Smooth muscle cell (in vitro differentiated cells): ENCODE measurements around the gene PPP1R1B. TPM values are rescaled to one million over a fixed set of nuclear protein-coding genes. Genes with fewer than 3 reads are reported as not detected.

Experiments used
- DNase-seq: peaks from one replicate; lab custom pipeline; 2025; ENCODE audit not compliant: unreplicated experiment; lab: John Stamatoyannopoulos, UW
- H2AFZ ChIP-seq: fragments of 200-600 bp; sonication (generic); 2 replicates; pipeline ENCODE4 v1.6.0; 2016; ENCODE audit warnings: antibody characterized with exemption, low read depth, mild to moderate bottlenecking
- H3F3A ChIP-seq: fragments of 200-600 bp; sonication (generic); 2 replicates; pipeline ENCODE4 v1.6.0; 2017; ENCODE audit warnings: antibody characterized with exemption, low read depth
- H3K27ac ChIP-seq: fragments of 200-600 bp; sonication (generic); 2 replicates; pipeline ENCODE4 v1.5.1; 2016; ENCODE audit warnings: low read depth, mild to moderate bottlenecking
- H3K27me3 ChIP-seq: fragments of 200-600 bp; sonication (generic); 2 replicates; pipeline ENCODE4 v1.6.1; 2016; ENCODE audit warnings: low read depth, mild to moderate bottlenecking
- H3K36me3 ChIP-seq: fragments of 200-600 bp; sonication (generic); 2 replicates; pipeline ENCODE4 v1.5.1; 2016; ENCODE audit warnings: low read depth
- H3K4me1 ChIP-seq: fragments of 200-600 bp; sonication (generic); 2 replicates; pipeline ENCODE4 v1.5.1; 2016; ENCODE audit warnings: low read depth
- H3K4me2 ChIP-seq: fragments of 200-600 bp; sonication (generic); 2 replicates; pipeline ENCODE4 v1.6.0; 2016; ENCODE audit warnings: mild to moderate bottlenecking
- H3K4me3 ChIP-seq: fragments of 200-600 bp; sonication (generic); 2 replicates; pipeline ENCODE4 v1.5.1; 2016; ENCODE audit warnings: mild to moderate bottlenecking
- H3K79me2 ChIP-seq: fragments of 200-600 bp; sonication (generic); 2 replicates; pipeline ENCODE4 v1.6.0; 2016; ENCODE audit warnings: low read depth, mild to moderate bottlenecking
- H3K9ac ChIP-seq: fragments of 200-600 bp; sonication (generic); 2 replicates; pipeline ENCODE4 v1.6.0; 2016; ENCODE audit warnings: low read depth
- H3K9me3 ChIP-seq: fragments of 200-600 bp; sonication (generic); replicated peaks from 2 replicates; pipeline ENCODE4 v1.5.1; 2016; ENCODE audit warnings: low read depth
- H4K20me1 ChIP-seq: fragments of 200-600 bp; sonication (generic); 2 replicates; pipeline ENCODE4 v1.6.0; 2016; ENCODE audit warnings: low read depth
- WGBS: methylation state at CpG from one replicate; pipeline ENCODE4 v1.1.7; 2016; ENCODE audit warnings: low lambda C conversion rate; 5-methylcytosine and 5-hydroxymethylcytosine counted together
- polyA plus RNA-seq: library from polyadenylated mRNA; unstranded; fragments of >200 nt; fragmentation: Nextera tagmentation; extraction: Ambion mirVana; gene quantifications from 2 replicates; pipeline ENCODE4 v1.2.1, GENCODE V29; 2016
- total RNA-seq: library from RNA; depleted of rRNA; stranded (reverse); fragments of >200 nt; gene quantifications from 2 replicates; pipeline ENCODE4 v1.2.3, GENCODE V29; 2014
- TF ChIP-seq, protein P1 (sequence below): fragments of 200-600 bp; sonication (generic); IDR thresholded peaks from 2 replicates; pipeline ENCODE4 v1.5.1; 2017; ENCODE audit warnings: borderline replicate concordance, mild to moderate bottlenecking, antibody characterized with exemption; ENCODE audit not compliant: insufficient read depth, poor library complexity, severe bottlenecking

Gene PPP1R1B
- total and polyA plus RNA-seq, 2 experiments from 2014 or later = not detected

DNA sequence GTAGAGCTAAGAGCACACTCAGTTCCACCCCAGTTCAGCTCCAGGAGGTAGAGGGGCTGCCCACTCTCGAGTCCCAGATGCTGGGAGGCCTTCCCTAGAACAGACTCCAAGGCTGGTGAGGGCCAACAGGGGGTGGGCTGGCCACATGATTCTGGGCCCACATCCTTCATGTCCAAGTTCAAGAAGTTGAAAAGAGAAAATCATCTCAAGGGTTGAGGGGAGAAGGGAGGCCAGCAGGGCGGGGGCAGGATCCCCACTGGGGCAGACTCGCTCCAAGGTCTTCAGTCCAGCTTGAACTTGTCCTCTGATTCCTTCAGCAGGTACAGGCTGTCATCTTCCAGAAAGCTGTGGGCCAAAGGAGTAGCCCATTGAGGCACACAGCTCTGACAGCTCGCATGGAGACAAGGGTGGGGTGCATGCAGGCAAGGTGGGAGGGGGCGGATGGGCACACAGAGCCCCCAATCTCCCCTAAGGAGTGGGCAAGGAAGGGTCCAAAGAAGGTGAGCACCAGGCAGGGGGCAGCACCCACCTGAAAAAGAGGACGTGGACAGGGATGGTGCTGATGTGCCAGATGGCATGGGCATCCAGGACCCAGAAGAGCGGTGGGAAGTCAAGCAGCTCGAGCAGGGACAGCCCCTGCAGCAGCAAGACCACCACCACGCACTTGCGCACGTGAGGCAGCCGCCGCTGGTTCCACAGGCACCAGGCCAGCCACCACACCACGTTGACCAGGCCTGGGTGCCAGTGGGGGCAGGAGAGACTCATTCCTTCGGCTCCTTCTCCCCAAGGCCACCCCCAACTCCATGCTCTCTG, 46.0 kb downstream of the PPP1R1B start:
- Histone ChIP-seq H3K9me3 (no peaks in the 10 kb centered on the region), H3K9ac (no peak overlapping the region), H3K4me1 (peaks cover 5% of the 10 kb centered on the region), H3K36me3 (no peaks in the 10 kb centered on the region), H3K4me2 (no peak overlapping the region), H3K4me3 (no peak overlapping the region), H3K27me3 (peaks cover 38% of the 10 kb centered on the region), H3K79me2 (no peaks in the 10 kb centered on the region), H3F3A (no peaks in the 10 kb centered on the region), H3K27ac (no peak overlapping the region), H2AFZ (no peak overlapping the region), H4K20me1 (no peaks in the 10 kb centered on the region)
- TF ChIP-seq, protein P1, sequence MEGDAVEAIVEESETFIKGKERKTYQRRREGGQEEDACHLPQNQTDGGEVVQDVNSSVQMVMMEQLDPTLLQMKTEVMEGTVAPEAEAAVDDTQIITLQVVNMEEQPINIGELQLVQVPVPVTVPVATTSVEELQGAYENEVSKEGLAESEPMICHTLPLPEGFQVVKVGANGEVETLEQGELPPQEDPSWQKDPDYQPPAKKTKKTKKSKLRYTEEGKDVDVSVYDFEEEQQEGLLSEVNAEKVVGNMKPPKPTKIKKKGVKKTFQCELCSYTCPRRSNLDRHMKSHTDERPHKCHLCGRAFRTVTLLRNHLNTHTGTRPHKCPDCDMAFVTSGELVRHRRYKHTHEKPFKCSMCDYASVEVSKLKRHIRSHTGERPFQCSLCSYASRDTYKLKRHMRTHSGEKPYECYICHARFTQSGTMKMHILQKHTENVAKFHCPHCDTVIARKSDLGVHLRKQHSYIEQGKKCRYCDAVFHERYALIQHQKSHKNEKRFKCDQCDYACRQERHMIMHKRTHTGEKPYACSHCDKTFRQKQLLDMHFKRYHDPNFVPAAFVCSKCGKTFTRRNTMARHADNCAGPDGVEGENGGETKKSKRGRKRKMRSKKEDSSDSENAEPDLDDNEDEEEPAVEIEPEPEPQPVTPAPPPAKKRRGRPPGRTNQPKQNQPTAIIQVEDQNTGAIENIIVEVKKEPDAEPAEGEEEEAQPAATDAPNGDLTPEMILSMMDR = no peak
- 86% methylated on average over 15 of the region's 15 CpGs for WGBS
- DNase-seq = no peak

DNA sequence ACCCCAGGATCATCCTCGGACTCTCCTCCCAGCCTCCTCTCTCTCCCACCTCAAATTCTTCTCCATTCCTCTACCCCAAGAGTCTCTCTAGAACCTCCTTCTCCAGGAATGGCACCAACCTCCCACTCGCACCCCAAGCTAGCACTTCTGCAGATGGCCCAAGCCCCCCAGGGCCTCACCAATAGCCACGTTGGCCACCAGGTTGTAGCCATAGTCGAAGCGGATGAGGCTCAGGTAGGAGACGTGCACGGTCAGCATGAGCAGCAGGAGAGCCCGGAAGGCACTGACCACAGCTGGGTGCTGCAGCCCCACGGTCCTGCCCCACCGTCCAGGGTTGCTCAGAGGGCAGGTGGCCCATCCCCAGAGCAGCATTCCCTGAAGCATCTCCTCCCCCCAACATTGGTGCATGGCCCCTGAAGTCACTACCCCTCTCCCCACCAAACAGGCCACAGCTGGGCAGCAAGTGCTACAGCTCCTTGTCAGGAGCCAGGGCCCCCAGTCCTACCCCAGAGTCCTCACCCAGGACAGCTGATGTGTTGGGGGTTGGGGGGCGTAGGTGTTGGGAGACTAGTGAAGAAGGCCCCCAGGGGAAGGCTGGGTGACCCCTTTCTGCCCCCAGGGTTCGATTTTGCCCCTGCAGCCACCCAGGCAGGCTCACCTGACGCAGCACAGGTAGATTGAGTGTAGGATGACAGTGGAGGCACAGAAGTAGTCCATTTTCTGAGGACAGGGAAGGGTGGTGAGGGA, 46.8 kb downstream of the PPP1R1B start:
- Histone ChIP-seq H3K9me3 (no peaks in the 10 kb centered on the region), H3K9ac (no peak overlapping the region), H3F3A (no peaks in the 10 kb centered on the region), H3K27ac (no peak overlapping the region), H3K4me1 (no peaks in the 10 kb centered on the region), H3K27me3 (peaks cover 30% of the 10 kb centered on the region), H3K4me3 (no peak overlapping the region), H4K20me1 (no peaks in the 10 kb centered on the region), H3K4me2 (no peak overlapping the region), H3K36me3 (no peaks in the 10 kb centered on the region), H2AFZ (no peak overlapping the region), H3K79me2 (no peaks in the 10 kb centered on the region)
- WGBS = 87% methylated on average over 13 of the region's 13 CpGs
- TF ChIP-seq, protein P1 = no peak
- DNase-seq = no peak

DNA sequence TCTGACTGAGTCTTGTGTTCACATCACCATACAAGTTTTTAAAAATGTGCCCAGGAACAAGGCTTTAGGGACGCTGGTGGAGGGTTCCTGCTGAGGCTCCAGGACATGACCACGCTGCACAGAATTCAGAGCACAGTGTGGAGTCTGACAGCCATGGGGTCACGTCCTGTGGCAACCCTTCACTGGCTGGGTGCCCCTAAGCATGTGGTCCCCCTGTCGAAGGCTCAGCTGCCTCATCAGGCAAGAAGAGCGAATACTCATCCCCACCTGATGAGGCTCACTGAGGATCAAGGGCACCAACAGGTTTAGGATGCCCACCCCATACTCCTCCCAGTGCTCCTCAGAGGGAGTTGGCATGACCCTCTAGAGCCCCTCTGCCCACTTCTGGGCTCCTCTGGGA, 47.4 kb downstream of the PPP1R1B start:
- Histone ChIP-seq H3K27me3 (peaks cover 23% of the 10 kb centered on the region), H3F3A (no peaks in the 10 kb centered on the region), H3K36me3 (no peaks in the 10 kb centered on the region), H3K4me3 (no peak overlapping the region), H3K9me3 (no peaks in the 10 kb centered on the region), H4K20me1 (no peaks in the 10 kb centered on the region), H2AFZ (no peak overlapping the region), H3K79me2 (no peaks in the 10 kb centered on the region), H3K4me1 (no peaks in the 10 kb centered on the region), H3K4me2 (no peak overlapping the region), H3K27ac (no peak overlapping the region), H3K9ac (no peak overlapping the region)
- no peak for DNase-seq
- TF ChIP-seq, protein P1 = no peak
- 91% methylated on average over 5 of the region's 5 CpGs for WGBS
